ENCODE results near the gene KLHL3. TPM values are rescaled to one million over a fixed set of nuclear protein-coding genes. Genes with fewer than 3 reads are reported as not detected.

KLHL3 gene
- total and polyA plus RNA-seq, 4 donors = 1.0 to 14.2 (median 4.4) TPM

DNA sequence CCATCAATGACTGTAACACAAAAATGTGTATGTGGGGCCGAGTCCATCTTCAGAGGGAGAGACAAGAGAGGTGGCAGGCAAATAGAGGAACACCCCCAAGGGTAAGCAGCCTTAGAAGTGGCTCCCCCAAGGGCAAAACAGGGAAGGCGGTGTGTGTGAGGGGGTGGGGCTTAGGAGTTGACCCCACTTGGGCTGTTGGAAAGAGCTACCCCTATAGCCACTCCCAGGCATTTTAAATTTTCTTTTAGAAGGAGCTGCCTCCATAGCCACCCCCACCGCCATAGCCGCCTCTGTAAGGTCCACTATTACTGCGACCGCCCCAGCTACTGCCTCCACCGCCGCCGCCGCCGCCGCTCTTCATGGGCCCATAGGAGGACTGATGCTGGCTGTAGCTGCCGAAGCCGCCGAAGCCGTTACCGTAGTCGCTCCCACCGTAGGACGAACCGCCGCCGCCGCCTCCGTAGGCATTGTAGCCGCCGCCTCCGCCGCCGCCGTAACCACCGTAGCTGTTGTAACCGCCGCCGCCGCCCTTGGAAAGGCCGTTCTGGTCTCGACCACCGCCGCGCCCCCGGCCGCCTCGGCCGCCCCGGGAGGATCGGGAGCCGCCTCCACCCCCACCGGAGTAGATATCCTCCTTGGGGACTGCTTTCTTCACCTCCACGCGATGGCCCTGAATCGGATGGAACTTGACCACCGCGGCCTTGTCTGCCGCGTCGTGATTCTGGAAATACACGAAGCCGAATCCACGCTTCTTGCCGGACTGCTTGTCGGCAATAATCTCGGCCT lies 17.2 kb upstream of the KLHL3 start:
- Histone ChIP-seq H3K27ac (ENCODE audit: low read depth in 1 of 2, low read length in 1 of 2) (peak overlapping the region; percentile 96 to 99), H3K36me3 (ENCODE audit: control insufficient read depth in 4 of 4, insufficient read depth in 4 of 4, low read length in 4 of 4) (peaks cover 0 to 17% (median 4%) of the 10 kb centered on the region in 4 donors), H3K4me1 (ENCODE audit: control insufficient read depth in 5 of 5, insufficient read depth in 5 of 5, low read length in 5 of 5) (peaks cover 0 to 23% (median 9%) of the 10 kb centered on the region in 5 donors), H3K27me3 (ENCODE audit: control insufficient read depth in 3 of 3, insufficient read depth in 3 of 3, low read length in 2 of 3) (no peaks in the 10 kb centered on the region), H3K9me3 (ENCODE audit: control insufficient read depth in 4 of 4, insufficient read depth in 3 of 4, low read length in 3 of 4) (no peaks in the 10 kb centered on the region), H3K4me3 (peak overlapping the region; percentile 91), H3K9ac (ENCODE audit: insufficient read depth in 1 of 2, low read length in 2 of 2) (peak overlapping the region; percentile 99)
- no peak for ATAC-seq (ENCODE audit: insufficient read depth, low FRiP score)
- peak; percentile 32 to 57 (median 36) for DNase-seq
- 0 to 1% methylated on average over 48 to 63 of the region's 63 CpGs for WGBS, 2 donors
- TF ChIP-seq, protein P1, sequence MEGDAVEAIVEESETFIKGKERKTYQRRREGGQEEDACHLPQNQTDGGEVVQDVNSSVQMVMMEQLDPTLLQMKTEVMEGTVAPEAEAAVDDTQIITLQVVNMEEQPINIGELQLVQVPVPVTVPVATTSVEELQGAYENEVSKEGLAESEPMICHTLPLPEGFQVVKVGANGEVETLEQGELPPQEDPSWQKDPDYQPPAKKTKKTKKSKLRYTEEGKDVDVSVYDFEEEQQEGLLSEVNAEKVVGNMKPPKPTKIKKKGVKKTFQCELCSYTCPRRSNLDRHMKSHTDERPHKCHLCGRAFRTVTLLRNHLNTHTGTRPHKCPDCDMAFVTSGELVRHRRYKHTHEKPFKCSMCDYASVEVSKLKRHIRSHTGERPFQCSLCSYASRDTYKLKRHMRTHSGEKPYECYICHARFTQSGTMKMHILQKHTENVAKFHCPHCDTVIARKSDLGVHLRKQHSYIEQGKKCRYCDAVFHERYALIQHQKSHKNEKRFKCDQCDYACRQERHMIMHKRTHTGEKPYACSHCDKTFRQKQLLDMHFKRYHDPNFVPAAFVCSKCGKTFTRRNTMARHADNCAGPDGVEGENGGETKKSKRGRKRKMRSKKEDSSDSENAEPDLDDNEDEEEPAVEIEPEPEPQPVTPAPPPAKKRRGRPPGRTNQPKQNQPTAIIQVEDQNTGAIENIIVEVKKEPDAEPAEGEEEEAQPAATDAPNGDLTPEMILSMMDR (IDR thresholded peaks at IDR 0.05; ENCODE audit: control extremely low read depth, extremely low read depth) = no peak

DNA sequence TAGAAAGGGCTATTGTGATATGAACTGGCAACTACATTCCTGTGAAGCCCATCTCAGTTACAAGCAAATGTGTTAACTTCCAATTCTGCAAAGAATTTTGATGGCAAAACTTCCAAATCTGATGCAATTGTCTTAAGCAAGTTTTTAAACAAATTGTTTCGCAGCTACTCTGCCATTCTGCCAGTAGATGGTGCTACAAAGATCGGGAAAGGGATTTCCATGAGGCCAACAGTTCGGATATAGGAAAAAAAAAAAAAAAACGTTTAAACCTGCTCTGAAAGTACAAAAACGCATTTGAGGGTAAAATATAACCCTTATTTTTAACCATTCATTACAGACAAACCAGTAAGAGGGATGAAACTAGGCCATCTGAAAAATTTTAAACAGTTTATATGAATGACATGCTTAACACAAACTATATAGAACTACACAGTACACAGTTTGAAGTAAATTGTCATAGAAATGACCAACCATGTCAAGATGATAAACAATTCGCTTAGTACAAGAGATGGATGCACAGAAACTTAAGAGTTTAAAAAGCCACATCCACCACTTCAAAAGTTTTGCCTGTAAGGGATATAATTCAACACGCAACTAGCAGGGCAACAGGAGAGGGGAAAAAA lies 16.1 kb upstream of the KLHL3 start:
- WGBS, 2 donors = 1 to 2% methylated on average over 7 of the region's 7 CpGs
- no peak for ATAC-seq (ENCODE audit: insufficient read depth, low FRiP score)
- H3K9me3 ChIP-seq (ENCODE audit: control insufficient read depth in 4 of 4, insufficient read depth in 3 of 4, low read length in 3 of 4) = no peaks in the 10 kb centered on the region
- H3K4me3 ChIP-seq = no peak overlapping the region
- H3K27me3 ChIP-seq (ENCODE audit: control insufficient read depth in 3 of 3, insufficient read depth in 3 of 3, low read length in 2 of 3) = no peaks in the 10 kb centered on the region
- DNase-seq = peak; percentile 48 to 89 (median 87)
- H3K9ac ChIP-seq (ENCODE audit: insufficient read depth in 1 of 2, low read length in 2 of 2) = peak overlapping the region in 1 of 2 donors; percentile 88
- peaks cover 0 to 17% (median 4%) of the 10 kb centered on the region in 4 donors for H3K36me3 ChIP-seq (ENCODE audit: control insufficient read depth in 4 of 4, insufficient read depth in 4 of 4, low read length in 4 of 4)
- peak overlapping the region in 1 of 2 donors; percentile 46 for H3K27ac ChIP-seq (ENCODE audit: low read depth in 1 of 2, low read length in 1 of 2)
- TF ChIP-seq, protein P1 (IDR thresholded peaks at IDR 0.05; ENCODE audit: control extremely low read depth, extremely low read depth) = peak; percentile 57
- peaks cover 0 to 23% (median 13%) of the 10 kb centered on the region in 5 donors for H3K4me1 ChIP-seq (ENCODE audit: control insufficient read depth in 5 of 5, insufficient read depth in 5 of 5, low read length in 5 of 5)

DNA sequence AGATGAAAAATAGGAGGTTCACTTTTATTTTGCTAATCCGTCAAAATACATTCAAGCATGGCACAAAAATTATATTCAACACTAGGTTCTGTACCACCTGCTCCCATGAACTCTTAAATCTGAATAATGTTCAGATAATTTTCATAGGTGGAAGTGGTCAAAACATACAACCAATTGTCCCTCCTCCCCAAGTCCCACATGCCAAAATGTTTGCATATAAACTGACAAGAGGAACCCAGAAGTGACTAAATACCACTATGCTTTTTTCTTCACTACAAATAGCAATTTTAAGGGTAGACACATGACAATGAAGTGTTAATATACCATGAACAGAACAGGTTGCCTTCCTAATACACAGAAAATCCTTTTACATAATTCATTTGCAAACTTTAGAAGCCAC lies 14.5 kb upstream of the KLHL3 start:
- ATAC-seq (ENCODE audit: insufficient read depth, low FRiP score) (no peak), DNase-seq (no peak)
- Histone ChIP-seq H3K36me3 (ENCODE audit: control insufficient read depth in 4 of 4, insufficient read depth in 4 of 4, low read length in 4 of 4) (peaks cover 0 to 17% (median 4%) of the 10 kb centered on the region in 4 donors), H3K4me3 (no peak overlapping the region), H3K27me3 (ENCODE audit: control insufficient read depth in 3 of 3, insufficient read depth in 3 of 3, low read length in 2 of 3) (no peaks in the 10 kb centered on the region), H3K9ac (ENCODE audit: insufficient read depth in 1 of 2, low read length in 2 of 2) (peak overlapping the region in 1 of 2 donors; percentile 88), H3K4me1 (ENCODE audit: control insufficient read depth in 5 of 5, insufficient read depth in 5 of 5, low read length in 5 of 5) (peaks cover 0 to 23% (median 13%) of the 10 kb centered on the region in 5 donors), H3K27ac (ENCODE audit: low read depth in 1 of 2, low read length in 1 of 2) (no peak overlapping the region), H3K9me3 (ENCODE audit: control insufficient read depth in 4 of 4, insufficient read depth in 3 of 4, low read length in 3 of 4) (no peaks in the 10 kb centered on the region)
- 83 to 89% methylated on average over 1 of the region's 1 CpG for WGBS, 2 donors
- TF ChIP-seq, protein P1 (IDR thresholded peaks at IDR 0.05; ENCODE audit: control extremely low read depth, extremely low read depth) = no peak

Measured in lung (tissue), 12 donors.